Ovary (tissue), 9 donors: Measurements from ENCODE around the gene GALK2. TPM values are rescaled to one million over a fixed set of nuclear protein-coding genes. Genes with fewer than 3 reads are reported as not detected.

ENCODE experiments used
- DNase-seq, 5 donors: peaks; one replicate each; pipeline ENCODE4 v3.0.0-alpha.2; 2019 to 2020
- H3K27ac ChIP-seq, 2 donors: fragments of 200-600 bp; one replicate each; pipeline versions ENCODE4 v1.5.1 to v1.8.0; 2019 to 2022
- H3K27me3 ChIP-seq: fragments of 200-600 bp; one replicate; pipeline ENCODE4 v1.8.0; 2022
- H3K36me3 ChIP-seq: fragments of 200-600 bp; sonication (generic); one replicate; pipeline ENCODE4 v1.5.1; 2019
- H3K4me1 ChIP-seq: one replicate; pipeline ENCODE4 v1.8.1; 2013; ENCODE audit warnings: mild to moderate bottlenecking, moderate library complexity; ENCODE audit not compliant: insufficient read depth
- H3K4me3 ChIP-seq: fragments of 200-600 bp; sonication (generic); one replicate; pipeline ENCODE4 v1.5.1; 2017
- H3K9me3 ChIP-seq, 2 donors: fragments of 200-600 bp in 1 of 2; sonication (generic) in 1 of 2; one replicate each; pipeline versions ENCODE4 v1.5.1 to v1.8.1; 2013 to 2019; ENCODE audit warnings: mild to moderate bottlenecking in 1 of 2, moderate library complexity in 1 of 2
- EP300 ChIP-seq: sonication (generic); formaldehyde crosslinking; IDR thresholded peaks from one replicate; pipeline ENCODE4 v1.6.1; 2017; ENCODE audit warnings: antibody characterized with exemption
- POLR2A ChIP-seq: fragments of 450-650 bp; IDR thresholded peaks from one replicate; pipeline ENCODE4 v1.6.1; 2017; ENCODE audit warnings: antibody characterized with exemption, mild to moderate bottlenecking, moderate library complexity
- WGBS, 3 donors: extraction: QIAGEN DNeasy Blood & Tissue Kit in 1 of 3; methylation state at CpG; one replicate each; pipeline versions ENCODE4 v1.1.5 to v1.1.7; 2013 to 2017; 5-methylcytosine and 5-hydroxymethylcytosine counted together
- intact Hi-C, 4 donors: fragments of 100-400 bp; cut with DNase I; formaldehyde crosslinking; loops; one replicate each; pipeline versions ENCODE4 v1.11.0 to v1.15.1; 2022 to 2023
- polyA plus RNA-seq, 2 donors: library from polyadenylated mRNA; stranded (reverse); fragments of 200-250 nt in 1 of 2; fragments of 350-450 nt in 1 of 2; fragmentation: Illumina TruSeq in 1 of 2; extraction: RNeasy Lipid Tissue Mini Kit (QIAGEN cat#74804) in 1 of 2; gene quantifications; one replicate each; pipeline ENCODE4 v1.2.3, GENCODE V29; 2013 to 2014
- total RNA-seq, 7 donors: library from RNA; depleted of rRNA in 2 of 7; stranded (reverse); fragments of >200 nt in 2 of 7; fragmentation: NEBNext Ultra II Directional in 3 of 7; extraction: Animal tissue kit (Norgen Biotek cat#: 25700) in 3 of 7; gene quantifications; one replicate each; pipeline versions ENCODE4 v1.1.0 to v1.2.4, GENCODE V29; 2016 to 2023
- TF ChIP-seq, protein P1 (sequence below), 3 donors: fragments of 450-650 bp in 2 of 3; fragments of 200-600 bp in 1 of 3; IDR thresholded peaks; one replicate each; pipeline versions ENCODE4 v1.5.1 to v1.8.0; 2016 to 2022; ENCODE audit warnings: antibody characterized with exemption in 3 of 3, mild to moderate bottlenecking in 1 of 3
- donor health status: DM: no; HTN: no; CAD: no; lungs with moderate emphysema.
- donor health status: DM: no; HTN: no; CAD: no.
- donor health status: Bipolar disorder and iron deficiency.
- donor health status: DM: yes; HTN: yes; CAD: no.
- donor health status: DM: no; HTN: no; CAD: no.
- donor health status: DM: yes; HTN: yes; CAD: no.

Gene GALK2
- total and polyA plus RNA-seq, 9 donors, result 14.4 to 49.2 (median 37.9) TPM

DNA sequence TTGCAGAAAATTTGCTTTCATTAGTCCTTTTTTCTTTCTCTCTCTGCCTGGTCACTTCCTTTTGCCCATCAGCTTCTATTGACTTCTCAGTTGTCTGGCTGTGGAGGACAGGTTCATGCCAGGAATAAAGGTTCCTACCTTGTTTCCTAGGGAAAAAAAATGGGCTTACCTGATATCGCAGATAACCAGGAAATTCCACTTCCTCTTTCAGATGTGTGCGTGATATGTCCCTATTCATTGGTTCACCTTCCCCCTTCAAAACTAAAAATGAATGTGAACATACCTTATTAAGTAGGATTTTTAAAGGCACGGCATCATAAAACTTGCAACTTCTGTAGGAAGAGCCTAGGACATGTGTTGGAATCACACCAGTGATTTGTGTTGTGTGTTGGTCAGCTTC lies 133.0 kb downstream of the GALK2 start:
- H3K27me3 ChIP-seq, result no peaks in the 10 kb centered on the region
- 93 to 95% (median 94%) methylated on average over 3 of the region's 3 CpGs for WGBS, 3 donors

DNA sequence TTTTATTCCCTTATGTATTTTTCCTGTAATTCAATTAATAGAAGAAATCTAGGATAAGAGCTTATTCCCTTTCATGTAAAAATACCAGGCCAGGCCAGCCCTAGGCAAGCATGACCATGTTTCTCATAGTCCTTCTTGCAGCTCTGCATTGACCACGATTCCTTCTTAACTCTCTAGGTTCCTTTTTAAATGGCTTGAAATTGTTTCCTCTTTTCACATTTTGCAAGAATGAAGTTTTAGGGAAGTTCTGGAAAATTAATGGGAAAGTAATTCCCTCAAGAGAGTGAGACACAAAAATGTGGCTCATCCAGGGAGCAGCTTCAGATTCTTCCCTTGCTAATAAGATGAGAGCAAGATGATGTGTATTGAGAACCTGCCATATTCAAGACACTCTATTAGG lies 136.5 kb downstream of the GALK2 start:
- TF ChIP-seq POLR2A, result no peak
- TF ChIP-seq, protein P1, sequence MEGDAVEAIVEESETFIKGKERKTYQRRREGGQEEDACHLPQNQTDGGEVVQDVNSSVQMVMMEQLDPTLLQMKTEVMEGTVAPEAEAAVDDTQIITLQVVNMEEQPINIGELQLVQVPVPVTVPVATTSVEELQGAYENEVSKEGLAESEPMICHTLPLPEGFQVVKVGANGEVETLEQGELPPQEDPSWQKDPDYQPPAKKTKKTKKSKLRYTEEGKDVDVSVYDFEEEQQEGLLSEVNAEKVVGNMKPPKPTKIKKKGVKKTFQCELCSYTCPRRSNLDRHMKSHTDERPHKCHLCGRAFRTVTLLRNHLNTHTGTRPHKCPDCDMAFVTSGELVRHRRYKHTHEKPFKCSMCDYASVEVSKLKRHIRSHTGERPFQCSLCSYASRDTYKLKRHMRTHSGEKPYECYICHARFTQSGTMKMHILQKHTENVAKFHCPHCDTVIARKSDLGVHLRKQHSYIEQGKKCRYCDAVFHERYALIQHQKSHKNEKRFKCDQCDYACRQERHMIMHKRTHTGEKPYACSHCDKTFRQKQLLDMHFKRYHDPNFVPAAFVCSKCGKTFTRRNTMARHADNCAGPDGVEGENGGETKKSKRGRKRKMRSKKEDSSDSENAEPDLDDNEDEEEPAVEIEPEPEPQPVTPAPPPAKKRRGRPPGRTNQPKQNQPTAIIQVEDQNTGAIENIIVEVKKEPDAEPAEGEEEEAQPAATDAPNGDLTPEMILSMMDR (IDR thresholded peaks at IDR 0.05), result no peak
- no peak for TF ChIP-seq EP300
- no peak overlapping the region for H3K27ac ChIP-seq
- no peaks in the 10 kb centered on the region for H3K36me3 ChIP-seq
- no peaks in the 10 kb centered on the region for H3K27me3 ChIP-seq
- H3K9me3 ChIP-seq, result no peaks in the 10 kb centered on the region
- DNase-seq, result no peak
- WGBS, 3 donors, result 86 to 88% (median 87%) methylated on average over 1 of the region's 1 CpG
- no peaks in the 10 kb centered on the region for H3K4me1 ChIP-seq
- intact Hi-C loops, result no loop called here
- H3K4me3 ChIP-seq, result no peak overlapping the region

More for the DNA sequence above, 133.0 kb downstream of the GALK2 start:
- H3K4me1 ChIP-seq, result no peaks in the 10 kb centered on the region
- no peak overlapping the region for H3K27ac ChIP-seq
- no peaks in the 10 kb centered on the region for H3K36me3 ChIP-seq
- intact Hi-C loops, result no loop called here
- TF ChIP-seq, protein P1 (IDR thresholded peaks at IDR 0.05), result no peak
- TF ChIP-seq POLR2A (no peak), EP300 (no peak)
- H3K9me3 ChIP-seq, result no peaks in the 10 kb centered on the region
- no peak for DNase-seq
- no peak overlapping the region for H3K4me3 ChIP-seq

DNA sequence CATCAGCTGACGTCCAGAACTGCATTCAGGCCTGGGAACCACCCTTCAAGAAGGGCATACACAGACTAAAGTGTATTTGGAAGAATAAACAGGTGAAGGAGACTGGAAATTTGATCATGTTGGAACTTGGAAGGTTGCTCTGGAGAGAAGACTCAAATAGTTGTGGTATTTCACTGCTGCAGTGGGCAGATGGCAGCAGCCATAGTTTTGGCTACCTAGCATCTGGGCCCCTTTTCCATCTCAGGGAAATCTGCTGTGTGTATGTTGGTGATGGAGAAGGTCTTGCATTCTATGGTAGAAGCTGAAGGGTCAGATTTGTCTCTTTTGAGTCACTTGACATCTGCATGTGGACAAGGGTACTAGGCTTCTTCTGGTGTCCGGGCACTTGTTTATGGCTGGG lies 138.6 kb downstream of the GALK2 start:
- WGBS, 3 donors, result 83 to 95% (median 92%) methylated on average over 2 of the region's 2 CpGs
- intact Hi-C loops, result no loop called here

DNA sequence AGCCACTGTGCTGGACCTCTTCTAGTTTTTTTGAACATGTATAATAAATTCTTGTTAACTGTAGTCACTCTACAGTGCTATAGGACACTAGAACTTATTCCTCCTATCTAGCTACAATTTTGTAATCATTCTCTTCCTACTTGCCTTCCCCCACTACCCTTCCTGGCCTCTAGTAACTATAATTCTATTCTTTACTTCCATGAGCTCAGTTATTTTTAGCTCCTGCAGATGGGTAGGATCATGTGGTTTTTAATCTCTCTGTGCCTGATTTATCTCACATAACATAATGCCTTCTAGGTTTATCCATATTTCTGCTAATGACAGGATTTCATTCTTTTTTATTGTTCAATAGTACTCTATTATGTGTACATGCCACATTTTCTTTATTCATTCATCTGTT lies 139.8 kb downstream of the GALK2 start:
- Histone ChIP-seq H3K4me1 (peaks cover 7% of the 10 kb centered on the region), H3K4me3 (no peak overlapping the region), H3K9me3 (no peaks in the 10 kb centered on the region), H3K36me3 (no peaks in the 10 kb centered on the region), H3K27me3 (no peaks in the 10 kb centered on the region), H3K27ac (no peak overlapping the region)
- TF ChIP-seq POLR2A, result no peak
- TF ChIP-seq, protein P1 (IDR thresholded peaks at IDR 0.05), result no peak
- no peak for TF ChIP-seq EP300
- no peak for DNase-seq
- intact Hi-C loops, result no loop called here

More for the DNA sequence above, 138.6 kb downstream of the GALK2 start:
- no peak for DNase-seq
- Histone ChIP-seq H3K27me3 (no peaks in the 10 kb centered on the region), H3K4me3 (no peak overlapping the region), H3K9me3 (no peaks in the 10 kb centered on the region), H3K27ac (no peak overlapping the region), H3K4me1 (peaks cover 2% of the 10 kb centered on the region), H3K36me3 (no peaks in the 10 kb centered on the region)
- no peak for TF ChIP-seq EP300
- TF ChIP-seq, protein P1 (IDR thresholded peaks at IDR 0.05), result no peak
- TF ChIP-seq POLR2A, result no peak

DNA sequence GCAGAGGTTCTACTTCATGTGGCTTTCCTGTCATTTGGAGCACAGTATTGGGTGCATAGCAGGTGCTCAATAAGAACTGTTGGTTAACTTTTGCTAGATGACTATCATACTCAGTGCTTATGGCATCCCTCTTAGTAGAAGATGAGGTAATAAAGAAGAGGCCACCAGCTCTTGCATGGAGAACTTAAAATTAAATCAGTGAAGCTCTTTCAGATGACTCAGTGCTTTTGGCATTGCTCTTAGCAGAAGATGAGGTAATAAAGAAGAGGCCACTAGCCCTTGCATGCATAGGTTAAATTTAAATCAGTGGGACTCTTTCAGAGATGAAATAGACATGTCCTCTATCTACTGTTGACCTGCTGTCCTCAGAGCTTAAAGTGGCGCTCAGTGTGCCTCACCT lies 143.6 kb downstream of the GALK2 start:
- Histone ChIP-seq H3K9me3 (no peaks in the 10 kb centered on the region), H3K27me3 (no peaks in the 10 kb centered on the region), H3K27ac (no peak overlapping the region), H3K36me3 (no peaks in the 10 kb centered on the region), H3K4me3 (no peak overlapping the region), H3K4me1 (peaks cover 7% of the 10 kb centered on the region)
- 98 to 100% (median 100%) methylated on average over 1 of the region's 1 CpG for WGBS, 3 donors
- no peak for DNase-seq
- intact Hi-C loops, result no loop called here
- TF ChIP-seq POLR2A (no peak), EP300 (no peak)
- TF ChIP-seq, protein P1 (IDR thresholded peaks at IDR 0.05), result no peak
